Mesothelial cell of epicardium (in vitro differentiated cells): ENCODE results near the gene RNF138. TPM values are rescaled to one million over a fixed set of nuclear protein-coding genes. Genes with fewer than 3 reads are reported as not detected.

Experiments used
- DNase-seq, 2 experiments: peaks; one replicate each; pipeline ENCODE4 v3.0.0; 2021; ENCODE audit warnings: low spot score in 2 of 2; ENCODE audit not compliant: unreplicated experiment in 2 of 2
- H3K27ac Mint-ChIP-seq: 2 replicates; pipeline ENCODE4 v1.8.0; 2021; ENCODE audit warnings: mixed read lengths
- H3K27me3 Mint-ChIP-seq: 2 replicates; pipeline ENCODE4 v1.8.0; 2021; ENCODE audit warnings: low read depth, mixed read lengths
- H3K36me3 Mint-ChIP-seq: 2 replicates; pipeline ENCODE4 v1.8.0; 2021; ENCODE audit warnings: mixed read lengths
- H3K4me1 Mint-ChIP-seq: 2 replicates; pipeline ENCODE4 v1.8.0; 2021; ENCODE audit warnings: mixed read lengths
- H3K4me3 Mint-ChIP-seq: 2 replicates; pipeline ENCODE4 v1.8.0; 2021; ENCODE audit warnings: mild to moderate bottlenecking, moderate library complexity, mixed read lengths
- H3K9me3 Mint-ChIP-seq: 2 replicates; pipeline ENCODE4 v1.8.0; 2021; ENCODE audit warnings: mixed read lengths
- total RNA-seq: library from RNA; stranded (reverse); gene quantifications from 3 replicates; pipeline ENCODE4 v1.2.1, GENCODE V29; 2021
- TF ChIP-seq, protein P1 (sequence below): fragments of 200-600 bp; sonication (generic); IDR thresholded peaks from one replicate; pipeline ENCODE4 v1.5.0; 2021; ENCODE audit warnings: antibody characterized with exemption; ENCODE audit not compliant: unreplicated experiment

RNF138 gene
- total RNA-seq, 1 donor from 2014 or later = 31.9 TPM

DNA sequence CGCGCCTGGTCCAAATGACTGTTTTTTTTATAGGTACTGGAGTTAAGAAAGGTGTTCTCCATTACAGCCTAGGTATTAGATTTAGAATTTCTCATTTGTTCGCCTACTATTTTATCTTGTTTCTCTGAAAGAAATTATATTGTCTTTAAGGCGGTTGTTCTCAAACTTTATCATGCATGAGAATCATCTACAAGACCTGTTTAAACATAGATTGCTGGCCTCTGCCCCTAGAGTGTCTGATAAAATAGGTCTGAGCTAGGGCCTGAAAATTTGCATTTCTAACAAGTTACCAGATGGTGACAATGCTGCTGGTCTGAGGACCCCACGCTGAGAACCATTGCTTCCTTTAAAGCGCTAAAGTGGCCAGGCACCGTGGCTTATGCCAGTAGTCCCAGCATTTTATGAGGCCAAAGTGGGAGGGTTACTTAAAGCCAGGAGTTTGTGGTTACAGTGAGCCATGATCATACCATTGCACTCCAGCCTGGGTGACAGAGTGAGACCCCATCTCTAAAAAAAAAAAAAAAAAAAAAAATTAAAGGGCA is 34.0 kb upstream of the RNF138 start:
- Mint-ChIP-seq H3K27ac (no peak overlapping the region), H3K27me3 (no peaks in the 10 kb centered on the region), H3K36me3 (no peaks in the 10 kb centered on the region), H3K9me3 (no peaks in the 10 kb centered on the region), H3K4me3 (no peak overlapping the region), H3K4me1 (no peaks in the 10 kb centered on the region)
- TF ChIP-seq, protein P1, sequence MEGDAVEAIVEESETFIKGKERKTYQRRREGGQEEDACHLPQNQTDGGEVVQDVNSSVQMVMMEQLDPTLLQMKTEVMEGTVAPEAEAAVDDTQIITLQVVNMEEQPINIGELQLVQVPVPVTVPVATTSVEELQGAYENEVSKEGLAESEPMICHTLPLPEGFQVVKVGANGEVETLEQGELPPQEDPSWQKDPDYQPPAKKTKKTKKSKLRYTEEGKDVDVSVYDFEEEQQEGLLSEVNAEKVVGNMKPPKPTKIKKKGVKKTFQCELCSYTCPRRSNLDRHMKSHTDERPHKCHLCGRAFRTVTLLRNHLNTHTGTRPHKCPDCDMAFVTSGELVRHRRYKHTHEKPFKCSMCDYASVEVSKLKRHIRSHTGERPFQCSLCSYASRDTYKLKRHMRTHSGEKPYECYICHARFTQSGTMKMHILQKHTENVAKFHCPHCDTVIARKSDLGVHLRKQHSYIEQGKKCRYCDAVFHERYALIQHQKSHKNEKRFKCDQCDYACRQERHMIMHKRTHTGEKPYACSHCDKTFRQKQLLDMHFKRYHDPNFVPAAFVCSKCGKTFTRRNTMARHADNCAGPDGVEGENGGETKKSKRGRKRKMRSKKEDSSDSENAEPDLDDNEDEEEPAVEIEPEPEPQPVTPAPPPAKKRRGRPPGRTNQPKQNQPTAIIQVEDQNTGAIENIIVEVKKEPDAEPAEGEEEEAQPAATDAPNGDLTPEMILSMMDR = no peak
- DNase-seq = no peak

DNA sequence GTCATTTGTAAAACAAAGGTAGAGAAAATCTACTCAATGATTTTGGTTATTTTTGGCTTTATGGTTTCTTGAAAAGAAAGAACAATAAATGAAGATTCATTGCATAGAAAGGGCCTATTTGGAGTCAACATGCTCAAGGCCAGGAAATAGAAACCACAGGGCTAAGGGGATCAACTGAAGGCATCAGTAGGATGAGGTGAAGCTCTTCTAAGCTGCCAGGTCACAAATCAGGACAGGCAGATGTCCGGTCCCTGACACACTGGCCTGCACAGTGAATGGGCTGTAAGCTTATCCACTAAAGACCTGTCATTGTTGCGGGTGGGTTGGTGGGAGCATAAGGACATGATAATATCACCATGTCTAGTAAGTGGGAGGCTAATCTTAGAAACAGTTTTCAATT is 31.6 kb upstream of the RNF138 start:
- Mint-ChIP-seq H3K36me3 (no peaks in the 10 kb centered on the region), H3K4me3 (no peak overlapping the region), H3K27ac (no peak overlapping the region), H3K27me3 (no peaks in the 10 kb centered on the region), H3K4me1 (no peaks in the 10 kb centered on the region), H3K9me3 (no peaks in the 10 kb centered on the region)
- TF ChIP-seq, protein P1 = no peak
- no peak for DNase-seq

- Mint-ChIP-seq H3K9me3 (no peaks in the 10 kb centered on the region), H3K27me3 (no peaks in the 10 kb centered on the region), H3K27ac (no peak overlapping the region), H3K36me3 (no peaks in the 10 kb centered on the region), H3K4me3 (no peak overlapping the region), H3K4me1 (no peaks in the 10 kb centered on the region)
- TF ChIP-seq, protein P1 = no peak
- DNase-seq = no peak
Measured at GRCh38 chr18:32067375-32068167, 24.1 kb upstream of the RNF138 start.

DNA sequence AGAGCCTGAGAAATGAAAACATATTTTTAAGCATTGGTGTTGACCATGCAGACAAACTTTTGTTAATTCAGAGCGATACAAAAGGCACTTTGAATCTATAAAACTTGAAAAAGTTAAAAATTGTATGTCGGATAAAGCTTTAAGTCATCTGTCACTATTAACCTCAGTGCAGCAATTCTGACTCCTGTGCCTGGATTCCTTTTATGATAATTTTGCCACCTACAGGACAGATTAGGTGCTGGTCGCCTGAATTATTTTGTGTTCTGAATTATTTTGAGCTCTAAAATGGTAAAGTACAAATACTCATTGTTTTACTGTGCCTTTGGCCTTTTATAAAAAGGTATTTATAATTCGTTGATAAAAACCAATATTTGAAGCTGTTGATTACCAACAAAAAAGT is 19.4 kb upstream of the RNF138 start:
- Mint-ChIP-seq H3K4me3 (no peak overlapping the region), H3K27ac (no peak overlapping the region), H3K27me3 (no peaks in the 10 kb centered on the region), H3K4me1 (no peaks in the 10 kb centered on the region), H3K36me3 (no peaks in the 10 kb centered on the region), H3K9me3 (no peaks in the 10 kb centered on the region)
- DNase-seq = no peak
- TF ChIP-seq, protein P1 = peak; percentile 51

DNA sequence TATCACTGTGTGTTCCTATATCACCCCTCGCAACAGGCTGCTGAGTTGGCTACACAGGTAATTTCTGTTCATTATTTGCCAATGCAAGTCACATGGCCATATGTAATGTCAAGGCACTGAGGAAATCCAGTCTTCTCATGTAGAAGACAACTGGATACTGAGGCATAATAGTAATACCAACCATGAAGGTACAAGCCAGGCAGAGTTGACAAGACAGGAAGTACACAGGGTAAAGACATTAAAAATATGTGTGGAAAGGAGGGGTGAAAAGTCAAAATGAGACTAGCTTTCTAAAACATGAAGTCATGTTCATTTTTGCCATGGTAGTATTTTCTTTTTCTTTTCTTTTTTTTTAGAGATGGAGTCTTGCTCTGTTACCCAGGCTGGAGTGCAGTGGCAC is 17.5 kb upstream of the RNF138 start:
- Mint-ChIP-seq H3K27ac (no peak overlapping the region), H3K4me1 (no peaks in the 10 kb centered on the region), H3K36me3 (no peaks in the 10 kb centered on the region), H3K9me3 (no peaks in the 10 kb centered on the region), H3K4me3 (no peak overlapping the region), H3K27me3 (no peaks in the 10 kb centered on the region)
- DNase-seq = no peak
- TF ChIP-seq, protein P1 = no peak
